Sigmoid colon (tissue), 4 donors: Measurements from ENCODE around the gene KCNK13.

Experiments
- EP300 ChIP-seq, 4 donors: sonication (generic); formaldehyde crosslinking; IDR thresholded peaks; one replicate each; pipeline ENCODE4 v1.6.1; 2017; ENCODE audit warnings: antibody characterized with exemption in 4 of 4
- POLR2A ChIP-seq, 2 donors: fragments of 450-650 bp; IDR thresholded peaks; one replicate each; pipeline ENCODE4 v1.6.1; 2016; ENCODE audit warnings: antibody characterized with exemption in 2 of 2, mild to moderate bottlenecking in 2 of 2, moderate library complexity in 2 of 2
- TF ChIP-seq, protein P1 (sequence below), 4 experiments: fragments of 450-650 bp in 3 of 4; fragments of 200-600 bp in 1 of 4; IDR thresholded peaks; one replicate each; pipeline ENCODE4 v1.5.1; 2016 to 2019; ENCODE audit warnings: antibody characterized with exemption in 4 of 4, mild to moderate bottlenecking in 3 of 4, moderate library complexity in 2 of 4

DNA sequence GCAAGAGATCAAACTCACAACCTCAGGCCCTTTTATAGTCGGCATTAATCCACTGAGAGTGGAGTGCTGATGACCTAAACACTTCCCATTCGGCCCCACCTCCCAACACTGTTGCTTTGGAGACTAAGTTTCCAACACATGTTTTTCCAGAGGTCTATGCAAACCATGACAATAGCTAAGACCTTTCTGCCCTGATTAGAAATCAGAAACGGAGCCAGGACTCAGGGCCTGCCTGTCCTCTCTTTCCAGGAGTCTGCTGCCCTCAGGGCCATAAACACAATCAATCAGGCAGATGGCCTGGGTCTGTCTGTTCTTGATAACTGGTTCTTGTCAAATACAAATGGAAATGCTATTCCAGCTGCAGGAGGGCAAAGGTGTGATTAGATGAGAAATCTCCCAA is 97.4 kb downstream of the KCNK13 start:
- TF ChIP-seq EP300 (IDR thresholded peaks at IDR 0.05), result no peak
- TF ChIP-seq, protein P1, sequence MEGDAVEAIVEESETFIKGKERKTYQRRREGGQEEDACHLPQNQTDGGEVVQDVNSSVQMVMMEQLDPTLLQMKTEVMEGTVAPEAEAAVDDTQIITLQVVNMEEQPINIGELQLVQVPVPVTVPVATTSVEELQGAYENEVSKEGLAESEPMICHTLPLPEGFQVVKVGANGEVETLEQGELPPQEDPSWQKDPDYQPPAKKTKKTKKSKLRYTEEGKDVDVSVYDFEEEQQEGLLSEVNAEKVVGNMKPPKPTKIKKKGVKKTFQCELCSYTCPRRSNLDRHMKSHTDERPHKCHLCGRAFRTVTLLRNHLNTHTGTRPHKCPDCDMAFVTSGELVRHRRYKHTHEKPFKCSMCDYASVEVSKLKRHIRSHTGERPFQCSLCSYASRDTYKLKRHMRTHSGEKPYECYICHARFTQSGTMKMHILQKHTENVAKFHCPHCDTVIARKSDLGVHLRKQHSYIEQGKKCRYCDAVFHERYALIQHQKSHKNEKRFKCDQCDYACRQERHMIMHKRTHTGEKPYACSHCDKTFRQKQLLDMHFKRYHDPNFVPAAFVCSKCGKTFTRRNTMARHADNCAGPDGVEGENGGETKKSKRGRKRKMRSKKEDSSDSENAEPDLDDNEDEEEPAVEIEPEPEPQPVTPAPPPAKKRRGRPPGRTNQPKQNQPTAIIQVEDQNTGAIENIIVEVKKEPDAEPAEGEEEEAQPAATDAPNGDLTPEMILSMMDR (IDR thresholded peaks at IDR 0.05), result no peak
- TF ChIP-seq POLR2A (IDR thresholded peaks at IDR 0.05), result no peak
